Stromal cell of bone marrow (primary cell): ENCODE measurements around the gene CFAP300.

Experiments
- DNase-seq: peaks from one replicate; pipeline ENCODE4 v3.0.0-alpha.2; 2012; ENCODE audit warnings: low read depth

Gene CFAP300

DNA sequence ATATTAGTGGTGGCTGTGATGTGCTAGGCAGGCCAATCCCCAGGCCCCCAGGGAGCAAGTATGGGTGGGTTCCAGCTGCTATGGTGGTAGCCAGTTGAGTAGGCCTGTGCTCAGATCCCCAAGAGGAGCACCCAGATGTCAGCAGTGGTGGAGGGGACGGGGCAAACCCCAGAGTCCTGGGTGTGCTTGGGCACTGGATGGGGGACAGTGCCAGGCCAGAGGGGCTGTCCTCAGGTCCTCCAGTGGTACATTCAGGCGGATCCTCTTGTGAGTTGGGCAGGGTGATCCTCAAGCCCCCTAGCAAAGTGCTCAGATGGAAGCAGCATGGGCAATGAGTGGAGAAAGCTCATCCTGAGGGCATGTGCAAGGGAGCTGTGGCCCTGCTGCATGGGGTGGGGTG is 26.0 kb downstream of the CFAP300 start:
- no peak for DNase-seq

DNA sequence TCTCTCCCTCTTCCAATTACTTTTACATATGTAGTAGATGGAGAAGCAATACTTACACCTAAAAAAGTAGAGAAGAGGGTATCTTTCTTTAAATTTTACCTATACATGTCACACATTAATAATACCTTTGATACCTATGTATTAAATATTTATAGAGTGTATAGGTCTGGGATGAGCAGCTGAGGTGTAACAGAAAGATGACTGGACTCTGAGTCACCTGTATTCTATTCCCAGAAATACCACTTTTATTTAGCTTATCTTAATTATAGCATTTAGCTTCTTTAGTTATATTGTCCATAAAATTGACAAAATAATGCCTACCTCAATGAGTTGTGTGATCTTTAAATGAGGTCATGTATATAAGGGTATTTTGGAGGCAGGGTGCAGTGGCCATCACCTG is 32.4 kb downstream of the CFAP300 start:
- no peak for DNase-seq

DNA sequence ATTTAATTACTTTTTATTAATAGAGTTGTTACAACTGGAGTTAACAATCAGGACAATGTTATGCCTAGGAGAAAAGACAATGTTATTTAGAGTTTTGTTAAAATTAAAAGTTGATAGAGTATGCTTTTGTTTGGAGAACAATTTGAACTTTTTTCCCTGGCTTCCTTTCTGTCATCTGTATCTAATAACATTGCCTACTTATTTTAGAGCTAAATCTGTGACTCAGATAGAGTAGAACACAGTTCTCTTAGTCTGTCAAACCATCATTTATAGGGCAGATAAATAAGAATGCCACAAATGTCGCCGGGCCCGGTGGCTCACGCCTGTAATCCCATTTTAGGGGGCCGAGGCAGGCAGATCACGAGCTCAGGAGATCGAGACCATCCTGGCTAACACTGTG is 34.1 kb downstream of the CFAP300 start:
- DNase-seq, result no peak

DNA sequence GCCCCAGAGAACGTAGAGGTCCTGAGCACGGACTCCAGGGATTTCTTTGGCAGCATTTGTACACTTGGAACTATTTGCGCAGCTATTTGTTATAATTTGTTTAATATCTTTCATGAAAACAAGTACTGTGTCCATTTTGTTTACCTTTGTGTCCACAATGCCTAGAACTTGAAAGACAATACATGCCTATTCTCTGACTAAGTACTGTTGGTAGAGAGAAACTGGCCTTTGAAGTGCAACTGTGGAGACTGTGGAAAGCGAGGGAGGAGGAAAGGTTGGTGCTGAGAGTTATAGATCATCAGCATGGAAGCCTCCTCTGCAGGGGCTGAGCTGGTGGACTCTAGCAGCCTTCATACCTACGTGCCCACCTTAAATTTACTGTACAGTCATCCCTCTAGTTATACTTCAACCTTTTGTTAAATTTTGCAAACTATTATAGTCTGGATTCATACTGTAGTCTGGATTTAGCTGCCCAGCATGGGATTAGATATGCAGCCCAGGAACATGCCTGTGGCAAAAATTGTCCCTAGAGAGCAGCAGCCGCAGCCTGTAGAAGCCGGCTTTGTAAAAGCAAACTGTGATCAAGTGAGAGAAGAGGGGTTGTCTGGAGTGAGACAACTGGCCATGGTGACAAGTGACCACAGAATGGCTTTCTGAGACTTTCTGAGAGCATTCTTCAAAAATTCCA is 38.8 kb downstream of the CFAP300 start:
- DNase-seq, result no peak

DNA sequence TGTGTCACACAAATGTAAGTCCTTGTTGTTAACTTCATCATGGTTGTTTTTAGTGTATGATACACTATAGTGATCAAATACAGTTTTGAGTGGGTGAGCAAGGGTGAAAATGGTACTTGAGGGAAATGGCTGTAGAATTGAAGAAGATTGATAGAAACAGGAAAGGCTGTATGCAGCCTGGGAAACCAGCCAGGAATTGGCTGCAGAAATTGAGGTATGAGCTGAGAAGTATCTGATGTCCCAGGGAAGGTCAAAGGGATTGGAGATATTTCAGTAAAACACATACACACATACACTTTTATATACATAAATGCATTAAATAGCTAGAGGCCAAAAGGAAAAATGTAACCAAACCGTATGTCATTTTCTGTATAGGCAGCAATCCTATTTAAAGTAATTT is 49.9 kb downstream of the CFAP300 start:
- no peak for DNase-seq

DNA sequence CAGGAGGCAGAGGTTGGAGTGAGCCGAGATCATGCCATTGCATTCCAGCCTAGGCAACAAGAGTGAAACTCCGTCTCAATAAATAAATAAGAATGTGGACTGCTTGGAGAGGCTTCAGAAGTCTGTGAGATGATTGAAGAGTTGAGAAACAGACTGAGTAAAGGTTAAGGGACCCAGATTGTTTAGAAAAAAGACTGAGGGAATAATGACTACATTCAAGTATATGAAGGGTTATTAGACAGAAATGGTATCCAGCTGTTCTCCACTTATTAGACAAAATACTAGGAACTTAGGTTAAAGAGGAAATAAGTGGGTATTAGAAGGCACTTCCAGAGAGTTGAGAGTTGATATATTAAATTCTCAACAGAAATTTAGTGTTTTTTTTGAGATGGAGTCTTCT is 52.5 kb downstream of the CFAP300 start:
- no peak for DNase-seq

DNA sequence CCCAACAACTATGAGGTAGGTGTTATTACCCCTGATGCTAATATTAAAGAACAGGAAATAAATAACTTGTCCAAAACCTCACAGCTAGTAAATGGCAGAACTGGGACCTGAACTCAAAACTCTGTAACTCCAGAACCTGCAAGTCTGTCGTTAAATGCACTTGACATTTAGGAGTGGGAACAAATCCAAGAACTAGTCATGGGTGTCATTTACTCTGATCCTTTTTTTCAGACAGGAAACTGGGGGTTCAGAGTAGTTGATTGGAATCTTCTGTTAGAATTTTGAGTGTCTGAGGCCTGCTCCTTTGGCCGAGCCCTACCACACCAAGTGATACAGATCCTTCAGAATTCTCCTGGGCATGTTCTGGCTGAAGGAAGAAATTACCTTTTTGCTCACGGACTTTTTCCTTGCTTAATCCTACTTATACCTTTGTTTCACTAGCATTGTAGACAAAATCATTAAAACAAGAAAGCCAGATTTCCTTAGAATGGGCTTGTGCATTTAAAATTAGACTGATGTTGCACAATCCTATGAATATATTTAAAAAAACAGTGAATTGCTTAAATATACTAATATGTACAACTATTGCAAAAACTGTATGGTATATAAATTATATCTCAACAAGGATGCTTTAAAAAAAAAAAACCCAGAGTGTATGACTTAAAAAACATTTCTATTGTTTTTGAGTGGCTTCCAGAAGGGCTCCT is 61.6 kb downstream of the CFAP300 start:
- DNase-seq, result no peak

DNA sequence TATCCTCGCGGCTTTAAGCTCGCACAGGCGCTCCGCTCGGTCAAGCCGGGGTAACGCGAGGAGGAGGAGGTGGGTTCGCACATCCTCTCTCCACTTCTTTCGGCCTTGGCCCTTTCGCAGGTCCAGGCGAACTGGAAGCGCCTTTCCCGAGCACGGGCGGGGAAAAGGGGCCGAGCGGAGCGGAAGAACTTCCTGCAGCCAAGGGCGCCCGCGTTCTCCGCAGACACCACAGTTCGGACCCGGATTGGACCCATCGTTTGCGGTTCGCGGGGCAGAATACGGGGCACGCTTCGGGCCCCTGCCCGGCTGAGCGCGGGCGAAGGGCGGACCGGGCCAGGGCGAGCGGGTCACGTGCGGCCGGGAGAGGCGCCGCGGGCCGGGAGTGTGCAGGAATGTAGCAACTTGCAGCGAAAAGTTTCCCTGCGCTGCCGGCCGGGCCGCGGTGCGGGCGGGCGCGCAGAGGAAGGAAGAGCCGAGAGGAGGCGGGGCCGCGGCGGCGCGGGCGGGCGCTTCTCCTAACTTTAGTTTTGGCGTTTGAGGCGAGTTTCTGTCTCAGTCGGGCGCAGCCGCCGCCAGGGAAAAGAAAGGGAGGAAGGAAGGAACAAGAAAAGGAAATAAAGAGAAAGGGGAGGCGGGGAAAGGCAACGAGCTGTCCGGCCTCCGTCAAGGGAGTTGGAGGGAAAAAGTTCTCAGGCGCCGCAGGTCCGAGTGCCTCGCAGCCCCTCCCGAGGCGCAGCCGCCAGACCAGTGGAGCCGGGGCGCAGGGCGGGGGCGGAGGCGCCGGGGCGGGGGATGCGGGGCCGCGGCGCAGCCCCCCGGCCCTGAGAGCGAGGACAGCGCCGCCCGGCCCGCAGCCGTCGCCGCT is 62.9 kb downstream of the CFAP300 start, which contains the start of gene YAP1:
TSS of gene YAP1 (plus strand) at position 552 of the 865 bp plus-strand sequence. CDS start 402 bp downstream, outside the sequence.
- peak; percentile 93 for DNase-seq

DNA sequence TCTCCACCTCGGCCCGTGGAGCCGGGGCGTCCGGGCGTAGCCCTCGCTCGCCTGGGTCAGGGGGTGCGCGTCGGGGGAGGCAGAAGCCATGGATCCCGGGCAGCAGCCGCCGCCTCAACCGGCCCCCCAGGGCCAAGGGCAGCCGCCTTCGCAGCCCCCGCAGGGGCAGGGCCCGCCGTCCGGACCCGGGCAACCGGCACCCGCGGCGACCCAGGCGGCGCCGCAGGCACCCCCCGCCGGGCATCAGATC is 63.4 kb downstream of the CFAP300 start:
- DNase-seq, result no peak

DNA sequence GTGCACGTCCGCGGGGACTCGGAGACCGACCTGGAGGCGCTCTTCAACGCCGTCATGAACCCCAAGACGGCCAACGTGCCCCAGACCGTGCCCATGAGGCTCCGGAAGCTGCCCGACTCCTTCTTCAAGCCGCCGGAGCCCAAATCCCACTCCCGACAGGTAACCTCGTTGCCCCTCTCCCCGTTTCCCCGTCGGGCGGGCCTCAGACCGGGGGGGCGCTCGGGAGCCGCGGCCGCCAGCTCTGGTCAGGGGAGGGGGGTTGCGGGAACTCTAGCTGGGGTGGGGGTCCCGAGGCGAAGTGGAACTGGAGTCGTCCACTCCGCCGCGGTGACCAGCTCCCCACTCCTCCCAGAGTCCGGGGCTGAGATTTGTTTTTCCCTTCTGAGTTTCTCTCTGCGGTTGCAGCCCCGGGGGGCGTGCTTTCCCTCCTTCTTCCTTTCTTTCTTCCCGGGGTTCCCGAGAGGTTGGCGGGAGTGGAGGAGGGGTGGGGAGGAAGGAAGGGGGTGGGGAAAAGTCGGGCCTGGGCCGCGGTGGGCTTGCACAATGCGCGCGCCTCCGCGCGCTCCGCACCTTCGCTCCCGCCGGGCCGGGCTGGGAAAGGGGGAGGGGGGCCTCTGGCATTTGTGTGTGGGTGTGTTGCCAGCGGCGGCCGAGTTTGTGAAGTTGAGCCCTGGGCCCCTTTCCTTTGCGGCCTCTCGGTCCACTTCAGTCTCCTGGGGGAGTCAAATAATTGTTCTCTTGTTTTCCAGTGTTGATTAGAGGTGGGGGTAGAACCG is 64.0 kb downstream of the CFAP300 start:
- DNase-seq, result peak; percentile 47

DNA sequence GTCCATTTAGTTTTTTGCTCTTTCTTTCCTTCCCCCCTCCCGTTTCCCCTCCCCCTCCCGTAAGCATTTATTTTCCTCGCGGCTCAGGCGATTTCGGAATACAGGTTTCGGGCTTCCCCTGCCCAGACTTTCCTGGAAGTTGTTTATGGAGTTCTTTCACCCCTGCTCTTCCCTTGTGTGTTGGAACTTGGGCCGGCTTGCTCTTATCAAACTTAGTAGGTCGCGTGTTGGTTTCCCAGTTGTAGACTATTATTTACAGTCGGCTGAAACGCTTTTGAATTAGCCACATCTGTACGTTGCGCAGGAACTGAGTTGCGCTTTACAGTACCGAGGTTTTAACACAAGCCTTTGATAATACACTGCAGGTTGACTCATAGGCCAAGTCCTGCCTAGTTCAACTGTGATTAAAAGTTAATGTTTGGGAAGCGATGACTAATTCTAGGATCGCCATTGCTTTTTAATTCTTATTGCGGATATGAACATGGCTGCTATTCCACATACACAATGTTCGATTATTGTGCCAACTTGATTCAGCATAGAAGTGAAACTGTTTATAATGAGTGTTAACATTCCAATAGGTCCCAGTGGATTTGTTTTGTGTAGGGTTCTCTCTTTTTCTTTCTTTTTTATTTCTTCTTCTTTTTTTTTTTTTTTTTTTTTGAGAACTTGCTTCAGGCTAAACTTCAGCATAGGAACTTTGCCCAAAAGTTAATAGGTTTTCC is 64.7 kb downstream of the CFAP300 start:
- peak; percentile 84 for DNase-seq

DNA sequence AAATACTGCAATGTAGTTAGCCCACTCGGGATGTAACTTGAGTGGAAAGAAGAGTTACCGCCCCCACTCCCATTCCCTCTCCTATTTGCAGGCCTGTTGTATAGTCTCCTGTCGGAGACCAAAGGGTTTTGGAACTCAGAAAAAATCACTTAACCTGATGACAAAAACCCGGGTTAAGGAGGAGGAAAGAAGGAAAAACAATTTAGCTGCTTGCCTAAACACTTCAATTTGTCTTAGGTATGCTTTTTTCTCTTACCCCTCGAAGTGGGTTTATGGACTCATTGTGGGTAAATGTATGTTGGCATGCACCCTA is 65.2 kb downstream of the CFAP300 start:
- no peak for DNase-seq

DNA sequence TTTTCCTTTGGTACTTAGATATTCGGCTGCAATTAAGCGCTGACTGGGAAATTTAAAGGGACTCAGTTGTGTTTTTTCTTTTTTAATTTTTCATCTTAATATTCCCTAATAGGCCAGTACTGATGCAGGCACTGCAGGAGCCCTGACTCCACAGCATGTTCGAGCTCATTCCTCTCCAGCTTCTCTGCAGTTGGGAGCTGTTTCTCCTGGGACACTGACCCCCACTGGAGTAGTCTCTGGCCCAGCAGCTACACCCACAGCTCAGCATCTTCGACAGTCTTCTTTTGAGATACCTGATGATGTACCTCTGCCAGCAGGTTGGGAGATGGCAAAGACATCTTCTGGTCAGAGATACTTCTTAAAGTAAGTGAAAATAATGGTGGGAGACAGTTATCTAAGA is 66.8 kb downstream of the CFAP300 start:
- DNase-seq, result no peak

DNA sequence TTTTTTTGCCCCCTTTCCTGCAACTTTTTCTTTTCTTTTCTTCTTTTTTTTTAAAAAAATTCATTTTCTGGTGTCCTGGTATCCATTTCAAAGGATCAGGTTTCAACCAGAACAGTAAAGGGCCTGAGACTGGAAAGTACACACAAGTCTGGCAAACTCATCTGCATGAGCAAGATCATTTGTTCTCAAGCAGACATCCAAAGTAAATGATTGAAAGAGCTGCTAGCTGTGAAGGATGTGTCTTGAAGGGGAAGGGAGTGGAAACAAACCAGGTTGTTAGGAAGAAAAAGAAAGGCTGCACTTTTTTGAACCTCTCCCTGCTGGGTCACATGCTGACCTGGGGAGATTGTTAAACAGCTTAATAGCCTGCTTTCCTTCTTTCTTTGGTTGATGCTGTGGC is 68.3 kb downstream of the CFAP300 start:
- DNase-seq, result peak; percentile 72

DNA sequence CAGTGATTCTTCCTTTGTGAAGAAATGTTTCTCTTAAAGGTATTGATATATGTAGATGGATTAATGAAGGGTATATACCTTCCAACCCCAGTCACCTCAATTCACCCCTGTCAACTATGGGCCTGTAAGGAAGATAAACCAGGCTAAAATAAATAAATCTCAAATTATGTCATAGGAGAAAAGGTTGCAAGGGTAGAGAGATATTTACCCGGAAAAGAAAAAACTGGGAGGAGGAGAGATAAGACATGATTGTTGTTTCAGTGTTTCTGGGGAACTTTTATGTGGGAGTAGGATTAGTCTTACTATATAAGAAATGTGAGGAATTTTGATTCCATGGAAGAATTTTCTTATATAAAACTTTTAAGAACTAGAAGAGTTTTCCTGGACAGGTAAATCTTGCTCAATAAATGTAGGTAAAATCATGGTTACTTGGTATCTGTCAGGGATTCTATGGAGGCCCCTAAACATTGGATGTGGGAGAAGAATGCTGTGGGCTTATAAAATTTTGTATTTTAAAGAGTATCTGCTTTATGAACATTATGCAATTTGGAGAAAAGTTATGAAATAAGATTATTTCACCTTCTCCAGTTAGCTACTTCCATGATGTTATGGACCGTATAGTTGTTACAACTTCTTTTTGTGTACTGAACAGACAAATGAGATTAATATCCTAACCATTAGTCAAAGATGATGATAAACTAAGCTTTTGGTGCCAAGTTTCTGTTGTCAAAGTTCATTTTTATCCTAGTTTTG is 69.4 kb downstream of the CFAP300 start:
- DNase-seq, result no peak

DNA sequence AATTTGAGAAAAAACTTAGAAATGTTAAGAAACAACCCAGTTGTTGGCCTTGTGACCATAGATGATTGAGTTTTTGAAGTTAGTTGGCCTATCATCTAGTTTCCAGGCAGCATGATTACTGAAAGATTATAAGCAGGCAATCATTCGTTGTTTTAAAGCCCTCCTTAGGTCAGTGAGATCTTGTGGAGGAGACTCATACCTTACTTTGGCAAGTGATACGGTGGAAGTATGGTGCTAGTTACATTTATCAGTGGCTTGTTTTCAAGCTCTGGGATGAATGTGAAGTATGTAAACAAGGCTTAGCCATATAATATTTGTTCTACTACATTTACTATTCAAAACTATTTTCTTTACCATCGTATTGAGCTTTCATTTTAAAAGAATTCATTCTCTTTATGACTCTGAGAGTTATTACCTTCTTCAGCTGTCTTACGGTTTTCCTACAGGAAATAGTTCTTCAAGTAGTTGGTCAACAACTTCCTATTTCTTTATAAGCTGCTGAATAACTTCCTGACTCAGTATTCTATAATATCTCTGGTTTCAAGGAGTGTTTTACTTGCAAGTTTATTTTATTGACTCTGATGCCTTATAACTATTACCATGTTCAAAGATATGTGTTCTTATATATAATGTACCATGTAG is 70.4 kb downstream of the CFAP300 start:
- no peak for DNase-seq

DNA sequence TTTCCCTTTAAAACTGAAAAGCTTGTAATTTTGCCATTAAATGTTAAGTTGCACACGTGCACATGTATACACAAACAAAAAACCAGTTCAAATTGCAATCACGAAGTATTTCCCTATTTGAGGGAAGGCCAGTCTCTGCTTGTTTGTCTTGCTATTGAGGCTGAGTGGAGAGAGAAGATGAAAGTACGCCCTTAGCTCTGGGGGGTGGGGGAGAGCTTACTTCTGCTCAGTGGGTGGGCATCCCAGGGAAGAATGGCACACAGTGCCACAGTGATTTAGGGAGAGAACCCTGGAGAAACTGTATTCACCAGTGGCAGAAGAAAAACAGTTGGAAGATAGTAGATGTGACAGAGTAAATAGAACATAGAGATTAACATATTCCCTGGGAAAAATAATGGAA is 71.7 kb downstream of the CFAP300 start:
- DNase-seq, result no peak

DNA sequence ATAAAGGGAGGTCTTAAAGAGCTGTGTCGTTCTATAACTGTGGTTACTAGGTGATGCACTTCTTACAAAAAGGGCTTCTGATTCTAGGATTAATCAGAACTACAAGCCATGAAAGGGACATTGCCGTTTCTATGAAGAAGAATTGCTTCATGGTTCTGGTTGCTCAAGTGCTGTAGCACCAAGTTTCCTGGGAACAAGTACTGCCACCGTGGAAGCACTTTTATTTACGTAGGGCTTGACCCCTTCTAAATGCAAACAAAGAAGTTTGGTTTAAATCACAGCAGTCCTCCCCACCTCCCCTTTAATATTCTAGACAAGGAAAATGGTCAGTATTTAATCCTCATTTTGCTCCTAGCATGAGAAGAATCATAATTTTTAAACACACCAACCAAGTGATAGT is 72.8 kb downstream of the CFAP300 start:
- DNase-seq, result no peak

DNA sequence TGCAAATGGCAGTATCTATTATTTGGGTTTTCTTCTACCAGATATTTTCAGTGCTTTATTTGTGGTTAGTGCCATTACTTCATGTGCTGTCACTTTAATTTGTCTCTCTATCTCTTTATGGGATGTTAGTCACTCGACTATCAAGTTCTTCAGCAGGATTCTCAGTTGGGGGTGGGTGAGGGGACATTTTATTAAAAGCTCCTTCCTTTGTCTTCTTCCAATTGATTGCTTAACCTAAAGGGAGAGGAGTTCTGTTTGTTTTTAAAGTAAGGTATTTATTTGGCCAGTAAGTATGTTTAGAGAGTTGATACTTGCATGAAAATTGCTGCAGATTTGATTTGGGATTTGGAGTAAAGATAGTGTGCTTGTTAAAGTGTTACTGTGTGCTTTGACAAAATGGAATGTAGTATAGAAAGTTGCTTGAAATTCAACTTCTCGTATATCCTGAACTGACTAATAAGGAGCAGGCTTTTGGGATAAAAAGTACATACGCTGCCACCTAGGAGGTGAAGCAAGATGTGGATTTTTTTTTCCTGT is 73.3 kb downstream of the CFAP300 start:
- DNase-seq, result no peak

DNA sequence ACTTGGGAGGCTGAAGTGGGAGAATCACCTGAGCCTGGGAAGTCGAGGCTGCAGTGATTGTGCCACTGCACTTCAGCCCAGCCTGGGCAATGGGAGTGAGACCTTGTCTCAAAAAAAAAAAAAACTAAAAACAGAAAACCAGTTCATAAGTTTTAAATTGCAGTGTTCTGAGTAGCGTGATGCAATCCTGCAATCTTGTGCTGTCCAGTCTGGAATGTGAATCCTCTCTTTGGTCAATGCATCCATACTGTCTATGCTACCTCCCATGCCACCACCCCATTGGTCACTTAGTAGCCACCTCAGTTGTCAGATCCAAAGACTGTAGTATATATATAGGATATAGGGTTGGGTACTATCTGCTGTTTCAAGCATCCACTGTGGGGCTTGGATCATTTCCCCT is 74.1 kb downstream of the CFAP300 start:
- DNase-seq, result no peak
